ENCODE results near the gene LMX1A.

- TF ChIP-seq EZH2 (IDR thresholded peaks at IDR 0.05) (no peak), CTCF (IDR thresholded peaks at IDR 0.05) (no peak)
These were observed 39.4 kb upstream of the LMX1A start for GRCh38 chr1:165395901-165396300.
